GM23248 (cell line): ENCODE measurements around the gene KCNT1. TPM values are rescaled to one million over a fixed set of nuclear protein-coding genes. Genes with fewer than 3 reads are reported as not detected.

Experiments
- DNase-seq: peaks from one replicate; pipeline ENCODE4 v3.0.0-alpha.2; 2015
- H2AFZ ChIP-seq: fragments of 200-600 bp; sonication (generic); 2 replicates; pipeline ENCODE4 v1.6.1; 2016; ENCODE audit warnings: antibody characterized with exemption
- H3F3A ChIP-seq: fragments of 200-600 bp; sonication (generic); 2 replicates; pipeline ENCODE4 v1.6.1; 2016; ENCODE audit warnings: mild to moderate bottlenecking, antibody characterized with exemption, mixed run types; ENCODE audit not compliant: insufficient read depth
- H3K27ac ChIP-seq: fragments of 200-600 bp; sonication (generic); 2 replicates; pipeline ENCODE4 v1.5.1; 2016; ENCODE audit warnings: mild to moderate bottlenecking
- H3K27me3 ChIP-seq: fragments of 200-600 bp; sonication (generic); replicated peaks from 2 replicates; pipeline ENCODE4 v1.6.1; 2016; ENCODE audit warnings: mild to moderate bottlenecking; ENCODE audit not compliant: insufficient read depth
- H3K36me3 ChIP-seq: fragments of 200-600 bp; sonication (generic); 2 replicates; pipeline ENCODE4 v1.6.1; 2016; ENCODE audit warnings: low read depth, mild to moderate bottlenecking
- H3K4me1 ChIP-seq: fragments of 200-600 bp; sonication (generic); 2 replicates; pipeline ENCODE4 v1.6.1; 2016; ENCODE audit warnings: mild to moderate bottlenecking; ENCODE audit not compliant: insufficient read depth
- H3K4me2 ChIP-seq: fragments of 200-600 bp; sonication (generic); one replicate; pipeline ENCODE4 v1.6.1; 2016; ENCODE audit warnings: mild to moderate bottlenecking; ENCODE audit not compliant: unreplicated experiment
- H3K4me3 ChIP-seq: fragments of 200-600 bp; sonication (generic); 2 replicates; pipeline ENCODE4 v1.5.1; 2016; ENCODE audit warnings: mild to moderate bottlenecking
- H3K79me2 ChIP-seq: fragments of 200-600 bp; sonication (generic); 2 replicates; pipeline ENCODE4 v1.6.1; 2016; ENCODE audit warnings: mild to moderate bottlenecking; ENCODE audit not compliant: insufficient read depth
- H3K9ac ChIP-seq: fragments of 200-600 bp; sonication (generic); 2 replicates; pipeline ENCODE4 v1.6.1; 2016; ENCODE audit warnings: mild to moderate bottlenecking
- H3K9me2 ChIP-seq: fragments of 200-600 bp; sonication (generic); 2 replicates; pipeline ENCODE4 v1.6.1; 2016; ENCODE audit warnings: mixed run types, mild to moderate bottlenecking, moderate library complexity; ENCODE audit not compliant: insufficient read depth
- H3K9me3 ChIP-seq: fragments of 200-600 bp; sonication (generic); one replicate; pipeline ENCODE4 v1.6.1; 2017; ENCODE audit warnings: low read depth
- H4K20me1 ChIP-seq: fragments of 200-600 bp; sonication (generic); 2 replicates; pipeline ENCODE4 v1.6.0; 2016; ENCODE audit not compliant: insufficient read depth
- EZH2 ChIP-seq: fragments of 200-600 bp; sonication (generic); IDR thresholded peaks from 2 replicates; pipeline ENCODE4 v1.6.1; 2018; ENCODE audit warnings: antibody characterized with exemption, mild to moderate bottlenecking; ENCODE audit not compliant: insufficient read depth, poor library complexity, severe bottlenecking
- EZH2phosphoT487 ChIP-seq: fragments of 200-600 bp; sonication (generic); IDR thresholded peaks from 2 replicates; pipeline ENCODE4 v1.6.1; 2018; ENCODE audit warnings: antibody characterized with exemption, moderate library complexity, mild to moderate bottlenecking, low read depth; ENCODE audit not compliant: insufficient read depth
- WGBS, 2 experiments: methylation state at CpG; one replicate each; pipeline ENCODE4 v1.1.6; 2015 to 2017; ENCODE audit warnings: low lambda C conversion rate in 2 of 2, low coverage in 1 of 2; ENCODE audit errors: missing lambda C conversion rate in 2 of 2; 5-methylcytosine and 5-hydroxymethylcytosine counted together
- in situ Hi-C: fragments of 300-500 bp; cut with MboI; formaldehyde crosslinking; loops from 2 replicates; pipeline ENCODE4 v1.15.0; 2020
- polyA plus RNA-seq: library from polyadenylated mRNA; unstranded; fragments of >200 nt; fragmentation: Nextera tagmentation; extraction: Ambion mirVana; gene quantifications from 2 replicates; pipeline ENCODE4 v1.2.1, GENCODE V29; 2016
- total RNA-seq: library from RNA; depleted of rRNA; stranded (reverse); fragments of >200 nt; shearing (Covaris generic); gene quantifications from 2 replicates; pipeline ENCODE4 v1.2.3, GENCODE V29; 2014

Gene KCNT1
- total and polyA plus RNA-seq, 2 experiments from 2014 or later: not detected

- no peak overlapping the region for H2AFZ ChIP-seq
- no peaks in the 10 kb centered on the region for H3K36me3 ChIP-seq
- no peaks in the 10 kb centered on the region for H3K9me2 ChIP-seq
- H3K4me3 ChIP-seq: no peak overlapping the region
- 72 to 89% methylated on average over 9 to 19 of the region's 19 CpGs for WGBS, 2 experiments
- TF ChIP-seq EZH2phosphoT487 (no peak), EZH2 (no peak)
- no peak overlapping the region for H3K27ac ChIP-seq
- no peak overlapping the region for H3K4me2 ChIP-seq
- no peaks in the 10 kb centered on the region for H3K27me3 ChIP-seq
- H3F3A ChIP-seq: no peaks in the 10 kb centered on the region
- DNase-seq: no peak
- no peaks in the 10 kb centered on the region for H3K4me1 ChIP-seq
- no peak overlapping the region for H3K9ac ChIP-seq
- no peaks in the 10 kb centered on the region for H3K79me2 ChIP-seq
- H4K20me1 ChIP-seq: no peaks in the 10 kb centered on the region
- in situ Hi-C loops: no loop called here
- no peaks in the 10 kb centered on the region for H3K9me3 ChIP-seq
Measured at GRCh38 chr9:135764731-135765130, 62.7 kb downstream of the KCNT1 start.

GRCh38 chr9:135765416-135765815, 63.4 kb downstream of the KCNT1 start:
- H3K4me1 ChIP-seq: no peaks in the 10 kb centered on the region
- TF ChIP-seq EZH2phosphoT487 (no peak), EZH2 (no peak)
- no peaks in the 10 kb centered on the region for H3K27me3 ChIP-seq
- no peak overlapping the region for H3K27ac ChIP-seq
- H3K4me3 ChIP-seq: no peak overlapping the region
- no peaks in the 10 kb centered on the region for H3K79me2 ChIP-seq
- no peaks in the 10 kb centered on the region for H4K20me1 ChIP-seq
- H3F3A ChIP-seq: no peaks in the 10 kb centered on the region
- DNase-seq: no peak
- H3K9me2 ChIP-seq: no peaks in the 10 kb centered on the region
- H3K9me3 ChIP-seq: no peaks in the 10 kb centered on the region
- whole genome bisulfite sequencing, 2 experiments: 65 to 72% methylated on average over 13 of the region's 13 CpGs
- H3K36me3 ChIP-seq: no peaks in the 10 kb centered on the region
- H2AFZ ChIP-seq: no peak overlapping the region
- H3K9ac ChIP-seq: no peak overlapping the region
- H3K4me2 ChIP-seq: no peak overlapping the region
- in situ Hi-C loops: no loop called here

GRCh38 chr9:135766251-135766650, 64.3 kb downstream of the KCNT1 start:
- no peak overlapping the region for H3K27ac ChIP-seq
- no peak overlapping the region for H2AFZ ChIP-seq
- no peak overlapping the region for H3K4me2 ChIP-seq
- 84% methylated on average over 4 of the region's 4 CpGs for WGBS, 2 experiments
- no peaks in the 10 kb centered on the region for H4K20me1 ChIP-seq
- DNase-seq: no peak
- H3K27me3 ChIP-seq: no peaks in the 10 kb centered on the region
- no peaks in the 10 kb centered on the region for H3K36me3 ChIP-seq
- H3K9me2 ChIP-seq: no peaks in the 10 kb centered on the region
- H3K9me3 ChIP-seq: no peaks in the 10 kb centered on the region
- no peaks in the 10 kb centered on the region for H3F3A ChIP-seq
- no peaks in the 10 kb centered on the region for H3K79me2 ChIP-seq
- no peak overlapping the region for H3K4me3 ChIP-seq
- no peak for TF ChIP-seq EZH2
- TF ChIP-seq EZH2phosphoT487: no peak
- H3K4me1 ChIP-seq: no peaks in the 10 kb centered on the region
- in situ Hi-C loops: no loop called here
- H3K9ac ChIP-seq: no peak overlapping the region

GRCh38 chr9:135766707-135767106, 64.7 kb downstream of the KCNT1 start:
- no peak for TF ChIP-seq EZH2
- Histone ChIP-seq H3K79me2 (no peaks in the 10 kb centered on the region), H3K36me3 (no peaks in the 10 kb centered on the region), H3K4me2 (no peak overlapping the region), H4K20me1 (no peaks in the 10 kb centered on the region), H3K9ac (no peak overlapping the region), H3K27me3 (no peaks in the 10 kb centered on the region), H3F3A (no peaks in the 10 kb centered on the region), H2AFZ (no peak overlapping the region), H3K4me3 (no peak overlapping the region), H3K27ac (no peak overlapping the region), H3K9me2 (no peaks in the 10 kb centered on the region), H3K9me3 (no peaks in the 10 kb centered on the region), H3K4me1 (no peaks in the 10 kb centered on the region)
- no peak for DNase-seq
- 70 to 72% methylated on average over 4 of the region's 4 CpGs for WGBS, 2 experiments
- in situ Hi-C loops: no loop called here

GRCh38 chr9:135768516-135769218, 66.7 kb downstream of the KCNT1 start:
- H4K20me1 ChIP-seq: no peaks in the 10 kb centered on the region
- H3K9ac ChIP-seq: no peak overlapping the region
- DNase-seq: no peak
- H3K9me2 ChIP-seq: no peaks in the 10 kb centered on the region
- H3F3A ChIP-seq: no peaks in the 10 kb centered on the region
- no peak overlapping the region for H3K4me3 ChIP-seq
- no peaks in the 10 kb centered on the region for H3K36me3 ChIP-seq
- no peak overlapping the region for H3K4me2 ChIP-seq
- no peaks in the 10 kb centered on the region for H3K79me2 ChIP-seq
- TF ChIP-seq EZH2 (no peak), EZH2phosphoT487 (no peak)
- H3K27me3 ChIP-seq: no peaks in the 10 kb centered on the region
- in situ Hi-C loops: no loop called here
- H3K4me1 ChIP-seq: no peaks in the 10 kb centered on the region
- 81 to 83% methylated on average over 29 to 43 of the region's 43 CpGs for WGBS, 2 experiments
- no peak overlapping the region for H2AFZ ChIP-seq
- no peak overlapping the region for H3K27ac ChIP-seq
- H3K9me3 ChIP-seq: no peaks in the 10 kb centered on the region
